GM21423 (cell line): Measurements from ENCODE around the gene GALNS.

ENCODE experiments used
- ATAC-seq: cut with Tn5 transposase; IDR thresholded peaks from one replicate; pipeline ENCODE4 v1.9.1; 2021; ENCODE audit warnings: mild to moderate bottlenecking, moderate library complexity; ENCODE audit not compliant: unreplicated experiment

The GALNS gene

GRCh38 chr16:88859381-88860091 is 2.8 kb upstream of the GALNS start:
- ATAC-seq = no peak

GRCh38 chr16:88857728-88858339 is 1.1 kb upstream of the GALNS start:
- peak; percentile 36 for ATAC-seq

- no peak for ATAC-seq
These were observed 472 bp downstream of the GALNS start for GRCh38 chr16:88856122-88856827.

- no peak for ATAC-seq
These were observed 1.0 kb downstream of the GALNS start for GRCh38 chr16:88855736-88856121.

- no peak for ATAC-seq
These were observed 1.6 kb downstream of the GALNS start for GRCh38 chr16:88855176-88855575.

- ATAC-seq = no peak
These were observed 2.2 kb downstream of the GALNS start for GRCh38 chr16:88854306-88855111.

- no peak for ATAC-seq
These were observed 3.3 kb downstream of the GALNS start for GRCh38 chr16:88853325-88853941.

- ATAC-seq = no peak
These were observed 5.1 kb downstream of the GALNS start for GRCh38 chr16:88851616-88852015.

- no peak for ATAC-seq
These were observed 6.1 kb downstream of the GALNS start for GRCh38 chr16:88850531-88851199.

- no peak for ATAC-seq
These were observed 8.2 kb downstream of the GALNS start for GRCh38 chr16:88848557-88848956.

- ATAC-seq = no peak
These were observed 9.1 kb downstream of the GALNS start for GRCh38 chr16:88847654-88848053.

- ATAC-seq = no peak
These were observed 10.7 kb downstream of the GALNS start for GRCh38 chr16:88846088-88846487.

- no peak for ATAC-seq
These were observed 12.2 kb downstream of the GALNS start for GRCh38 chr16:88844419-88845036.

- no peak for ATAC-seq
These were observed 13.5 kb downstream of the GALNS start for GRCh38 chr16:88843256-88843655.

- no peak for ATAC-seq
These were observed 13.9 kb downstream of the GALNS start for GRCh38 chr16:88842806-88843205.

- ATAC-seq = no peak
These were observed 14.4 kb downstream of the GALNS start for GRCh38 chr16:88842308-88842756.

- ATAC-seq = no peak
These were observed 15.0 kb downstream of the GALNS start for GRCh38 chr16:88841521-88842307.

- no peak for ATAC-seq
These were observed 16.0 kb downstream of the GALNS start for GRCh38 chr16:88840600-88841215.
